OCI-LY7 (cell line): ENCODE results near the gene TSPAN9. TPM values are rescaled to one million over a fixed set of nuclear protein-coding genes. Genes with fewer than 3 reads are reported as not detected.

Experiments
- BruUV-seq: library from RNA; stranded (reverse); fragments of 400-500 nt; replicated peaks from 2 replicates; lab custom pipeline; 2021; lab: Mats Ljungman, UMichigan
- CTCF ChIA-PET: fragments of 300-600 bp; sonication (Branson Sonifier 250); formaldehyde crosslinking; loops from one replicate; lab custom pipeline; 2022; ENCODE audit warnings: antibody characterized with exemption; ENCODE audit not compliant: unreplicated experiment; lab: Charles Lee
- POLR2A ChIA-PET: fragments of 300-600 bp; sonication (Branson Sonifier 250); formaldehyde crosslinking; loops from one replicate; lab custom pipeline; 2022; ENCODE audit warnings: antibody characterized with exemption; lab: Charles Lee
- DNase-seq: peaks from one replicate; pipeline ENCODE4 v3.0.0-alpha.2; 2015; ENCODE audit warnings: low spot score
- H2AFZ ChIP-seq: fragments of 200-600 bp; sonication (generic), shearing (Covaris generic); 2 replicates; pipeline ENCODE4 v1.6.1; 2014; ENCODE audit warnings: mild to moderate bottlenecking, antibody characterized with exemption, low read length, moderate library complexity
- H3K27ac ChIP-seq: fragments of 200-600 bp; sonication (generic); 2 replicates; pipeline ENCODE4 v1.5.1; 2014; ENCODE audit warnings: mixed run types, low read depth, mild to moderate bottlenecking, moderate library complexity, low read length, inconsistent platforms; ENCODE audit not compliant: poor library complexity, severe bottlenecking
- H3K36me3 ChIP-seq: fragments of 200-600 bp; sonication (generic); 2 replicates; pipeline ENCODE4 v1.6.1; 2014; ENCODE audit warnings: mild to moderate bottlenecking, antibody characterized with exemption, low read length, moderate library complexity, mixed read lengths; ENCODE audit not compliant: insufficient read depth
- H3K4me1 ChIP-seq: fragments of 200-600 bp; sonication (generic); 2 replicates; pipeline ENCODE4 v1.5.1; 2014; ENCODE audit warnings: mild to moderate bottlenecking, low read length; ENCODE audit not compliant: insufficient read depth, poor library complexity, severe bottlenecking
- H3K4me2 ChIP-seq: fragments of 200-600 bp; sonication (generic); 2 replicates; pipeline ENCODE4 v1.6.1; 2014; ENCODE audit warnings: mild to moderate bottlenecking, low read length
- H3K4me3 ChIP-seq: fragments of 200-600 bp; sonication (generic); 2 replicates; pipeline ENCODE4 v1.5.1; 2014; ENCODE audit warnings: mild to moderate bottlenecking, low read depth, low read length; ENCODE audit not compliant: poor library complexity, severe bottlenecking
- H3K79me2 ChIP-seq: fragments of 200-600 bp; sonication (generic); 2 replicates; pipeline ENCODE4 v1.6.1; 2016; ENCODE audit warnings: low read depth, mild to moderate bottlenecking, low read length, moderate library complexity, mixed read lengths; ENCODE audit not compliant: insufficient read depth
- H3K9me2 ChIP-seq: fragments of 200-600 bp; sonication (generic); 2 replicates; pipeline ENCODE4 v1.6.1; 2016; ENCODE audit warnings: mild to moderate bottlenecking, low read length, mixed read lengths; ENCODE audit not compliant: insufficient read depth
- H3K9me3 ChIP-seq: fragments of 200-600 bp; sonication (generic); 2 replicates; pipeline ENCODE4 v1.6.1; 2014; ENCODE audit warnings: mild to moderate bottlenecking, mixed run types, low read length, mixed read lengths
- H4K20me1 ChIP-seq: fragments of 200-600 bp; sonication (generic); 2 replicates; pipeline ENCODE4 v1.6.1; 2014; ENCODE audit warnings: mild to moderate bottlenecking, antibody characterized with exemption, low read length, moderate library complexity, mixed read lengths; ENCODE audit not compliant: insufficient read depth
- CTCF ChIP-seq: fragments of 200-600 bp; sonication (generic); conservative IDR thresholded peaks from 2 replicates; pipeline ENCODE4 v1.5.1; 2014; ENCODE audit warnings: mild to moderate bottlenecking, antibody characterized with exemption, low read length, moderate library complexity, mixed read lengths
- EZH2phosphoT487 ChIP-seq: fragments of 200-600 bp; sonication (generic); IDR thresholded peaks from 2 replicates; pipeline ENCODE4 v1.6.1; 2018; ENCODE audit warnings: low read depth, borderline replicate concordance, mild to moderate bottlenecking, mixed run types, antibody characterized with exemption, low read length, moderate library complexity, mixed read lengths
- intact Hi-C: fragments of 100-400 bp; cut with micrococcal nuclease; formaldehyde crosslinking; loops from one replicate; pipeline ENCODE4 v1.10.0; 2022; ENCODE audit not compliant: unreplicated experiment
- total RNA-seq, 2 experiments: library from RNA; depleted of rRNA in 1 of 2; stranded (reverse); fragments of >200 nt in 1 of 2; shearing (Covaris generic) in 1 of 2; gene quantifications; 2 replicates each; pipeline ENCODE4 v1.2.3, GENCODE V29; 2014 to 2022

Gene TSPAN9
- total RNA-seq, 2 experiments from 2014 or later: 0.50 to 0.74 TPM

GRCh38 chr12:3049176-3049575 lies 28.0 kb upstream of the TSPAN9 start:
- ChIA-PET CTCF (no interaction called here), POLR2A (no interaction called here)
- H3K79me2 ChIP-seq: no peaks in the 10 kb centered on the region
- no peak overlapping the region for H3K4me3 ChIP-seq
- H3K9me2 ChIP-seq: no peaks in the 10 kb centered on the region
- no peaks in the 10 kb centered on the region for H3K4me1 ChIP-seq
- no peaks in the 10 kb centered on the region for H4K20me1 ChIP-seq
- TF ChIP-seq CTCF (no peak), EZH2phosphoT487 (no peak)
- no peak overlapping the region for H2AFZ ChIP-seq
- no peaks in the 10 kb centered on the region for H3K36me3 ChIP-seq
- intact Hi-C loops: no loop called here
- H3K4me2 ChIP-seq: no peak overlapping the region
- no peak overlapping the region for H3K27ac ChIP-seq
- no peaks in the 10 kb centered on the region for H3K9me3 ChIP-seq
- no peak for DNase-seq
- BruUV-seq: no TSS peak

- no peak overlapping the region for H3K27ac ChIP-seq
- H3K79me2 ChIP-seq: no peaks in the 10 kb centered on the region
- no peak overlapping the region for H2AFZ ChIP-seq
- H3K36me3 ChIP-seq: no peaks in the 10 kb centered on the region
- H3K9me3 ChIP-seq: no peaks in the 10 kb centered on the region
- no peaks in the 10 kb centered on the region for H3K9me2 ChIP-seq
- POLR2A ChIA-PET: no interaction called here
- peak; percentile 17 for DNase-seq
- H3K4me2 ChIP-seq: no peak overlapping the region
- no peaks in the 10 kb centered on the region for H4K20me1 ChIP-seq
- H3K4me3 ChIP-seq: no peak overlapping the region
- CTCF ChIA-PET: no interaction called here
- no peak for TF ChIP-seq EZH2phosphoT487
- no peak for TF ChIP-seq CTCF
- intact Hi-C loops: no loop called here
- no TSS peak for BruUV-seq
- H3K4me1 ChIP-seq: no peaks in the 10 kb centered on the region
Observed at GRCh38 chr12:3049611-3050249, 27.4 kb upstream of the TSPAN9 start.

- no peak for TF ChIP-seq CTCF
- TF ChIP-seq EZH2phosphoT487: no peak
- CTCF ChIA-PET: no interaction called here
- Histone ChIP-seq H3K9me2 (no peaks in the 10 kb centered on the region), H3K4me1 (no peaks in the 10 kb centered on the region), H2AFZ (no peak overlapping the region), H3K27ac (no peak overlapping the region), H3K79me2 (no peaks in the 10 kb centered on the region), H3K9me3 (no peaks in the 10 kb centered on the region), H3K4me2 (no peak overlapping the region), H4K20me1 (no peaks in the 10 kb centered on the region), H3K36me3 (no peaks in the 10 kb centered on the region), H3K4me3 (no peak overlapping the region)
- POLR2A ChIA-PET: interaction anchor here (1.2 kb wide), 1 partner anchor 13 kb away, joined by 5 read pairs; no protein-coding TSS in a partner anchor
- intact Hi-C loops: no loop called here
- BruUV-seq: no TSS peak
- DNase-seq: no peak
Observed at GRCh38 chr12:3054374-3054773, 22.8 kb upstream of the TSPAN9 start.
